Measurements from ENCODE around the gene OXER1.

OXER1 gene

DNA sequence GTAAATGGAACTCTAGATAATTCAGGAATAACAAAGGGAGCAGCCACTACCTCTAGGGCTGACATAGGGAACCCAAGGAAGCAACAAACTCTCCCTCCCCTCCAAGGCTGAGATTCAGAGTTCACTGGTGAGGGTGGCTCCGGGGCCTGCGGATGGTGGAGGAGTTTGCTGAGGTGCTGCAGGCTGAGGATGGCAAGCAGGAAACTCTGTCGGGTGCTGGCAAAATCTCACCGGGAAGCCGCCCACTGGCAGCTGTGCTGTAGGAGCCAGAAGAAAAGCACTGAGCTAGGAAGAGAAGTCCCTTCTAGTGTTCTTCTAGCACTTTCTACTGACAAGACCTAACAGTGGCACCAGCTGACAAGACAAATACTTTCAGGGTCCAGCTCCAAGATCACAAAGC, 41.0 kb upstream of the OXER1 start:
- TF ChIP-seq SP3 (tag by site-specific recombination; IDR thresholded peaks at IDR 0.05): no peak
- no peak for TF ChIP-seq KLF10 (tag by site-specific recombination; IDR thresholded peaks at IDR 0.05)
- TF ChIP-seq ZNF426 (tag by site-specific recombination; IDR thresholded peaks at IDR 0.05): no peak
- no peak for TF ChIP-seq ZNF292 (tag by site-specific recombination; IDR thresholded peaks at IDR 0.05; ENCODE audit: borderline replicate concordance, low read depth)
- no peak for TF ChIP-seq ZNF837 (tag by site-specific recombination; IDR thresholded peaks at IDR 0.05)
- TF ChIP-seq, protein P1, sequence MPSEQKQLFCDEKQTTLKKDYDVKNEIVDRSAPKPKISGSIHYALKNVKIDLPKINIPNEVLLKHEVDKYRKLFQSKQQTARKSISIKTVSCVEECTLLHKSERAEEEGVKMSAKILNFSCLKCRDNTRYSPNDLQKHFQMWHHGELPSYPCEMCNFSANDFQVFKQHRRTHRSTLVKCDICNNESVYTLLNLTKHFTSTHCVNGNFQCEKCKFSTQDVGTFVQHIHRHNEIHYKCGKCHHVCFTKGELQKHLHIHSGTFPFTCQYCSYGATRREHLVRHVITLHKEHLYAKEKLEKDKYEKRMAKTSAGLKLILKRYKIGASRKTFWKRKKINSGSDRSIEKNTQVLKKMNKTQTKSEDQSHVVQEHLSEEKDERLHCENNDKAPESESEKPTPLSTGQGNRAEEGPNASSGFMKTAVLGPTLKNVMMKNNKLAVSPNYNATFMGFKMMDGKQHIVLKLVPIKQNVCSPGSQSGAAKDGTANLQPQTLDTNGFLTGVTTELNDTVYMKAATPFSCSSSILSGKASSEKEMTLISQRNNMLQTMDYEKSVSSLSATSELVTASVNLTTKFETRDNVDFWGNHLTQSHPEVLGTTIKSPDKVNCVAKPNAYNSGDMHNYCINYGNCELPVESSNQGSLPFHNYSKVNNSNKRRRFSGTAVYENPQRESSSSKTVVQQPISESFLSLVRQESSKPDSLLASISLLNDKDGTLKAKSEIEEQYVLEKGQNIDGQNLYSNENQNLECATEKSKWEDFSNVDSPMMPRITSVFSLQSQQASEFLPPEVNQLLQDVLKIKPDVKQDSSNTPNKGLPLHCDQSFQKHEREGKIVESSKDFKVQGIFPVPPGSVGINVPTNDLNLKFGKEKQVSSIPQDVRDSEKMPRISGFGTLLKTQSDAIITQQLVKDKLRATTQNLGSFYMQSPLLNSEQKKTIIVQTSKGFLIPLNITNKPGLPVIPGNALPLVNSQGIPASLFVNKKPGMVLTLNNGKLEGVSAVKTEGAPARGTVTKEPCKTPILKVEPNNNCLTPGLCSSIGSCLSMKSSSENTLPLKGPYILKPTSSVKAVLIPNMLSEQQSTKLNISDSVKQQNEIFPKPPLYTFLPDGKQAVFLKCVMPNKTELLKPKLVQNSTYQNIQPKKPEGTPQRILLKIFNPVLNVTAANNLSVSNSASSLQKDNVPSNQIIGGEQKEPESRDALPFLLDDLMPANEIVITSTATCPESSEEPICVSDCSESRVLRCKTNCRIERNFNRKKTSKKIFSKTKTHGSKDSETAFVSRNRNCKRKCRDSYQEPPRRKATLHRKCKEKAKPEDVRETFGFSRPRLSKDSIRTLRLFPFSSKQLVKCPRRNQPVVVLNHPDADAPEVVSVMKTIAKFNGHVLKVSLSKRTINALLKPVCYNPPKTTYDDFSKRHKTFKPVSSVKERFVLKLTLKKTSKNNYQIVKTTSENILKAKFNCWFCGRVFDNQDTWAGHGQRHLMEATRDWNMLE (tag by site-specific recombination; conservative IDR thresholded peaks at IDR 0.05; ENCODE audit: low read depth): no peak
- no peak for TF ChIP-seq ZSCAN16 (tag by site-specific recombination; IDR thresholded peaks at IDR 0.05)
- TF ChIP-seq ZNF555 (tag by site-specific recombination; conservative IDR thresholded peaks at IDR 0.05): no peak
- no peak for TF ChIP-seq ZNF132 (tag by site-specific recombination; IDR thresholded peaks at IDR 0.05; ENCODE audit: borderline replicate concordance)
- TF ChIP-seq ZBTB20 (tag by site-specific recombination; IDR thresholded peaks at IDR 0.05): no peak
- TF ChIP-seq BCL11A (tag by site-specific recombination; IDR thresholded peaks at IDR 0.05; ENCODE audit: low read depth): no peak
- Histone ChIP-seq H3K4me3 (ENCODE audit: low read depth, low read length) (no peak overlapping the region), H3K9me3 (ENCODE audit: control insufficient read depth, insufficient read depth, low read depth, low read length) (no peaks in the 10 kb centered on the region), H3K36me3 (ENCODE audit: control insufficient read depth in 2 of 2, insufficient read depth in 1 of 2, low read length in 2 of 2) (no peaks in the 10 kb centered on the region), H3K27ac (ENCODE audit: extremely low read depth, low read depth, low read length) (no peak overlapping the region), H3K4me1 (ENCODE audit: control insufficient read depth, insufficient read depth, low read length) (no peaks in the 10 kb centered on the region)
- CTCF ChIA-PET: interaction anchor here (0.6 kb wide), 2 partner anchors 99 to 347 kb away, joined by 3 read pairs; no protein-coding TSS in a partner anchor
- POLR2A ChIA-PET: no interaction called here

DNA sequence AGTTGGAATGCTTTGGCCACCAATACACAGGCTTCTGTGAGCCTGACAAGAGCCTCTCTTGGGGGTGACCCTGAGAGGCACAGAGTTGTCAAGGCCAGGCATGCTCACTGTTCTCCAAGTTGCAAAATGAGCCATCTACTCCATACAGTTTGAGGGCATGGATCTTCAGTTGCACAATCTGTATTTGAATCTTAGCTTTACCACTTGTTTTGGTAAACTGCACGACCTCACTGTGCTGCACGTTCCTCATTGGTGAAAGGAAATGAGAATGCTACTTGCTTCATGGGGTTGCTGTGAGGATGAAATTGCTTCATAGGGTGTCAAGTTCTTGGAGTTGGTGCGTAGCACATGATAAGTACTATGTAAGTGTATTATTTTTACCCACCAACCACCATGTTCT, 40.4 kb upstream of the OXER1 start:
- H3K4me3 ChIP-seq (ENCODE audit: low read depth, low read length): no peak overlapping the region
- POLR2A ChIA-PET: no interaction called here
- no peaks in the 10 kb centered on the region for H3K36me3 ChIP-seq (ENCODE audit: control insufficient read depth in 2 of 2, insufficient read depth in 1 of 2, low read length in 2 of 2)
- CTCF ChIA-PET: no interaction called here
- no peaks in the 10 kb centered on the region for H3K4me1 ChIP-seq (ENCODE audit: control insufficient read depth, insufficient read depth, low read length)
- no peak overlapping the region for H3K27ac ChIP-seq (ENCODE audit: extremely low read depth, low read depth, low read length)
- no peaks in the 10 kb centered on the region for H3K9me3 ChIP-seq (ENCODE audit: control insufficient read depth, insufficient read depth, low read depth, low read length)
- TF ChIP-seq, protein P2, sequence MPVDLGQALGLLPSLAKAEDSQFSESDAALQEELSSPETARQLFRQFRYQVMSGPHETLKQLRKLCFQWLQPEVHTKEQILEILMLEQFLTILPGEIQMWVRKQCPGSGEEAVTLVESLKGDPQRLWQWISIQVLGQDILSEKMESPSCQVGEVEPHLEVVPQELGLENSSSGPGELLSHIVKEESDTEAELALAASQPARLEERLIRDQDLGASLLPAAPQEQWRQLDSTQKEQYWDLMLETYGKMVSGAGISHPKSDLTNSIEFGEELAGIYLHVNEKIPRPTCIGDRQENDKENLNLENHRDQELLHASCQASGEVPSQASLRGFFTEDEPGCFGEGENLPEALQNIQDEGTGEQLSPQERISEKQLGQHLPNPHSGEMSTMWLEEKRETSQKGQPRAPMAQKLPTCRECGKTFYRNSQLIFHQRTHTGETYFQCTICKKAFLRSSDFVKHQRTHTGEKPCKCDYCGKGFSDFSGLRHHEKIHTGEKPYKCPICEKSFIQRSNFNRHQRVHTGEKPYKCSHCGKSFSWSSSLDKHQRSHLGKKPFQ (tag by site-specific recombination; IDR thresholded peaks at IDR 0.05): no peak
- TF ChIP-seq, protein P1 (tag by site-specific recombination; conservative IDR thresholded peaks at IDR 0.05; ENCODE audit: low read depth): no peak
- no peak for TF ChIP-seq ZNF600 (tag by site-specific recombination; IDR thresholded peaks at IDR 0.05)
- TF ChIP-seq ZFP37 (tag by site-specific recombination; IDR thresholded peaks at IDR 0.05): no peak
- TF ChIP-seq ZNF416 (tag by site-specific recombination; IDR thresholded peaks at IDR 0.05): no peak
- no peak for TF ChIP-seq ZNF521 (tag by site-specific recombination; IDR thresholded peaks at IDR 0.05)
- TF ChIP-seq ZBTB21 (tag by site-specific recombination; IDR thresholded peaks at IDR 0.05): no peak
- TF ChIP-seq ZNF529 (tag by site-specific recombination; IDR thresholded peaks at IDR 0.05; ENCODE audit: insufficient replicate concordance): no peak
- no peak for TF ChIP-seq OVOL3 (tag by site-specific recombination; IDR thresholded peaks at IDR 0.05)
- TF ChIP-seq, protein P3, sequence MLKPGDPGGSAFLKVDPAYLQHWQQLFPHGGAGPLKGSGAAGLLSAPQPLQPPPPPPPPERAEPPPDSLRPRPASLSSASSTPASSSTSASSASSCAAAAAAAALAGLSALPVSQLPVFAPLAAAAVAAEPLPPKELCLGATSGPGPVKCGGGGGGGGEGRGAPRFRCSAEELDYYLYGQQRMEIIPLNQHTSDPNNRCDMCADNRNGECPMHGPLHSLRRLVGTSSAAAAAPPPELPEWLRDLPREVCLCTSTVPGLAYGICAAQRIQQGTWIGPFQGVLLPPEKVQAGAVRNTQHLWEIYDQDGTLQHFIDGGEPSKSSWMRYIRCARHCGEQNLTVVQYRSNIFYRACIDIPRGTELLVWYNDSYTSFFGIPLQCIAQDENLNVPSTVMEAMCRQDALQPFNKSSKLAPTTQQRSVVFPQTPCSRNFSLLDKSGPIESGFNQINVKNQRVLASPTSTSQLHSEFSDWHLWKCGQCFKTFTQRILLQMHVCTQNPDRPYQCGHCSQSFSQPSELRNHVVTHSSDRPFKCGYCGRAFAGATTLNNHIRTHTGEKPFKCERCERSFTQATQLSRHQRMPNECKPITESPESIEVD (tag by site-specific recombination; IDR thresholded peaks at IDR 0.05): no peak
- no peak for TF ChIP-seq ZNF202 (tag by site-specific recombination; IDR thresholded peaks at IDR 0.05; ENCODE audit: borderline replicate concordance)
- TF ChIP-seq TCF7L2 (IDR thresholded peaks at IDR 0.05; ENCODE audit: borderline replicate concordance, low read depth, low read length): no peak
- no peak for TF ChIP-seq ZNF544 (tag by site-specific recombination; IDR thresholded peaks at IDR 0.05)

All from HEK293 (cell line).